NB4 (cell line): ENCODE results near the gene NUBP2.

Source experiments
- DNase-seq: peaks from one replicate; pipeline ENCODE4 v3.0.0; 2010; ENCODE audit warnings: low read depth
- H3K4me3 ChIP-seq: one replicate; pipeline ENCODE4 v1.5.1; 2011; ENCODE audit warnings: mild to moderate bottlenecking, low read depth, low read length, moderate library complexity
- MAX ChIP-seq: IDR thresholded peaks from 2 replicates; pipeline ENCODE4 v1.6.1; 2011; ENCODE audit warnings: low read depth, low read length
- MYC ChIP-seq: IDR thresholded peaks from 2 replicates; pipeline ENCODE4 v1.6.1; 2011; ENCODE audit warnings: low read depth, low read length
- POLR2A ChIP-seq: IDR thresholded peaks from 2 replicates; pipeline ENCODE4 v1.6.1; 2011; ENCODE audit warnings: mild to moderate bottlenecking; ENCODE audit not compliant: insufficient read length; ENCODE audit errors: extremely low read depth
- TF ChIP-seq, protein P1 (sequence below): IDR thresholded peaks from one replicate; pipeline ENCODE4 v1.5.1; 2012; ENCODE audit warnings: low read depth, low read length

The NUBP2 gene

GRCh38 chr16:1747934-1748333 is 34.8 kb upstream of the NUBP2 start:
- DNase-seq: no peak
- no peak overlapping the region for H3K4me3 ChIP-seq
- TF ChIP-seq POLR2A (no peak), MYC (no peak), MAX (no peak)
- TF ChIP-seq, protein P1, sequence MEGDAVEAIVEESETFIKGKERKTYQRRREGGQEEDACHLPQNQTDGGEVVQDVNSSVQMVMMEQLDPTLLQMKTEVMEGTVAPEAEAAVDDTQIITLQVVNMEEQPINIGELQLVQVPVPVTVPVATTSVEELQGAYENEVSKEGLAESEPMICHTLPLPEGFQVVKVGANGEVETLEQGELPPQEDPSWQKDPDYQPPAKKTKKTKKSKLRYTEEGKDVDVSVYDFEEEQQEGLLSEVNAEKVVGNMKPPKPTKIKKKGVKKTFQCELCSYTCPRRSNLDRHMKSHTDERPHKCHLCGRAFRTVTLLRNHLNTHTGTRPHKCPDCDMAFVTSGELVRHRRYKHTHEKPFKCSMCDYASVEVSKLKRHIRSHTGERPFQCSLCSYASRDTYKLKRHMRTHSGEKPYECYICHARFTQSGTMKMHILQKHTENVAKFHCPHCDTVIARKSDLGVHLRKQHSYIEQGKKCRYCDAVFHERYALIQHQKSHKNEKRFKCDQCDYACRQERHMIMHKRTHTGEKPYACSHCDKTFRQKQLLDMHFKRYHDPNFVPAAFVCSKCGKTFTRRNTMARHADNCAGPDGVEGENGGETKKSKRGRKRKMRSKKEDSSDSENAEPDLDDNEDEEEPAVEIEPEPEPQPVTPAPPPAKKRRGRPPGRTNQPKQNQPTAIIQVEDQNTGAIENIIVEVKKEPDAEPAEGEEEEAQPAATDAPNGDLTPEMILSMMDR: no peak

GRCh38 chr16:1749152-1750117 is 33.3 kb upstream of the NUBP2 start:
- no peak for DNase-seq
- TF ChIP-seq POLR2A (no peak), MAX (no peak), MYC (no peak)
- TF ChIP-seq, protein P1: no peak
- no peak overlapping the region for H3K4me3 ChIP-seq

GRCh38 chr16:1751946-1752345 is 30.8 kb upstream of the NUBP2 start:
- TF ChIP-seq MYC: no peak
- TF ChIP-seq POLR2A: no peak
- TF ChIP-seq, protein P1: no peak
- TF ChIP-seq MAX: no peak
- no peak for DNase-seq
- H3K4me3 ChIP-seq: no peak overlapping the region

DNA sequence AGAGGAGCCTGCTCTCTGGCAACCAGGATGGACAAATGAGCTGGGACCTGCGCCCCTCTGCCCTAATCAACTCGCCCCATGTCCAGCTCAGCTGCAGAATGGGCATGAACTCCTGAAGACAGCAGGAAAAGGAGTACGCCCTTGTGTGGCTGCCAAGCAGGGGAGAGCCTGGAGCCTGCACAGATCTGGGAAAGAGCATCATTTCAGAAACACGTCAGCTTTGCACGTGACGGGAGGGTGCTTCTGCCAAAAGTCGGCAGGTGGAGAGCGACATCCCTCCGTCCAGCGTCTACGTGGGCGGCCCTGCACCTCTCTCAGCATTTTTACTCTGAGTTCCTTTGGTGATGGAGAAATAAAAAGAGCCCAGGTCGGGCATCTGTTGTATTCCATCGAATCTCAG is 29.9 kb upstream of the NUBP2 start:
- H3K4me3 ChIP-seq: no peak overlapping the region
- TF ChIP-seq MAX: no peak
- no peak for TF ChIP-seq MYC
- TF ChIP-seq, protein P1: no peak
- no peak for TF ChIP-seq POLR2A
- no peak for DNase-seq

DNA sequence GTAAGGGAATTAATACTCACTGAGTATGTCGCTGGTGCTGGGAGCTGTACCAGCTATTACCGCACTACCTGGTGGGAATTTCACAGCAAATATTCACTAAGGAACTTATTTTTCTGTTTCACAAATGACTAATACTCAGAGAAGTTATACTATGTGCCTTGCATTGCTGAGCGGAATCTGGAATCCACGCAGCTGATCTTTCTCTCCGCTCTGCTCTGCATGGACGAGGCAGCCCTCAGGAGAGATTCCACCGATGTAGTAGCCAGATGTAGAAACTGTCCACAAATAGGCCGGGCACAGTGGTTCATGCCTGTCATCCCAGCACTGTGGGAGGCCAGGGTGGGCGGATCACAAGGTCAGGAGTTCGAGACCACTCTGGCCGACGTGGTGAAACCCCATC is 28.6 kb upstream of the NUBP2 start:
- TF ChIP-seq, protein P1: no peak
- TF ChIP-seq POLR2A: no peak
- no peak for TF ChIP-seq MAX
- TF ChIP-seq MYC: no peak
- no peak overlapping the region for H3K4me3 ChIP-seq
- DNase-seq: no peak
